ENCODE measurements around the gene SELENON.

Gene SELENON

GRCh38 chr1:25771221-25772114, 28.5 kb upstream of the SELENON start:
- DNase-seq = no peak

- no peak for DNase-seq
Observed at GRCh38 chr1:25772164-25772563, 27.8 kb upstream of the SELENON start.

- DNase-seq = no peak
Observed at GRCh38 chr1:25772692-25773245, 27.2 kb upstream of the SELENON start.

- DNase-seq = no peak
Observed at GRCh38 chr1:25773441-25774125, 26.4 kb upstream of the SELENON start.

GRCh38 chr1:25774206-25774803, 25.7 kb upstream of the SELENON start:
- DNase-seq = no peak

- no peak for DNase-seq
Observed at GRCh38 chr1:25774921-25775771, 24.8 kb upstream of the SELENON start.

- no peak for DNase-seq
Observed at GRCh38 chr1:25779388-25779787, 20.6 kb upstream of the SELENON start.

GRCh38 chr1:25779894-25780293, 20.1 kb upstream of the SELENON start:
- DNase-seq = no peak

- no peak for DNase-seq
Observed at GRCh38 chr1:25780318-25781129, 19.5 kb upstream of the SELENON start.

GRCh38 chr1:25781130-25781433, 18.9 kb upstream of the SELENON start:
- DNase-seq = no peak

- no peak for DNase-seq
Observed at GRCh38 chr1:25782608-25783201, 17.3 kb upstream of the SELENON start.

- no peak for DNase-seq
Observed at GRCh38 chr1:25784575-25785051, 15.4 kb upstream of the SELENON start.

GRCh38 chr1:25785333-25786067, 14.5 kb upstream of the SELENON start:
- no peak for DNase-seq

GRCh38 chr1:25786887-25787759, 12.9 kb upstream of the SELENON start:
- no peak for DNase-seq

GRCh38 chr1:25787760-25788166, 12.2 kb upstream of the SELENON start:
- no peak for DNase-seq

- no peak for DNase-seq
Observed at GRCh38 chr1:25790472-25790871, 9.5 kb upstream of the SELENON start.

GRCh38 chr1:25792115-25792514, 7.9 kb upstream of the SELENON start:
- no peak for DNase-seq

- no peak for DNase-seq
Observed at GRCh38 chr1:25793585-25794170, 6.3 kb upstream of the SELENON start.

- DNase-seq = no peak
Observed at GRCh38 chr1:25794325-25794724, 5.7 kb upstream of the SELENON start.

Data from NCI-H1048 (cell line).